Lower leg skin (tissue), 3 donors: Measurements from ENCODE around the gene STAM2.

ENCODE experiments used
- POLR2A ChIP-seq, 2 donors: fragments of 450-650 bp; IDR thresholded peaks; one replicate each; pipeline ENCODE4 v1.6.1; 2016 to 2017; ENCODE audit warnings: antibody characterized with exemption in 2 of 2, mild to moderate bottlenecking in 1 of 2, moderate library complexity in 1 of 2
- TF ChIP-seq, protein P1 (sequence below), 3 donors: fragments of 450-650 bp; IDR thresholded peaks; one replicate each; pipeline ENCODE4 v1.5.1; 2016; ENCODE audit warnings: antibody characterized with exemption in 3 of 3, mild to moderate bottlenecking in 3 of 3, moderate library complexity in 2 of 3

DNA sequence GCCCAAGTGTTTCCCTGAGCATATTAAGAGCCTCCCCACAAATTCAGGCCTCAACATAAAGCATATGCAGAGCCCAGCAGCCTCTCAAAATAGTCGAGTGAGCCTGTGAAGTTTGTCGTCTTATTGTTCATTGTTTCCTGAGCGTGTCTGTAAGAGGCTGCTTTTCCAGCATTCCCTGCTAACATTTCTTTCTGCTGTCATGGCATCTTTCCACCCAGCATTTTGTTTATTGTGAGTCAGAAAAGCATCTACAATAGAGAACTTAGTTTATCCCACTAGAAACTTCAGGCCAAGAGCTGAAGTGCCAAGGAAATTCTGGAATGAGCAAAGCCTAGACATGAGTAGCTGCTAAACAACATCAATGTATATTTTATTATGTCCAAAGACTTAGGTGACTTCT is 46.3 kb upstream of the STAM2 start:
- no peak for TF ChIP-seq POLR2A (IDR thresholded peaks at IDR 0.05)
- TF ChIP-seq, protein P1, sequence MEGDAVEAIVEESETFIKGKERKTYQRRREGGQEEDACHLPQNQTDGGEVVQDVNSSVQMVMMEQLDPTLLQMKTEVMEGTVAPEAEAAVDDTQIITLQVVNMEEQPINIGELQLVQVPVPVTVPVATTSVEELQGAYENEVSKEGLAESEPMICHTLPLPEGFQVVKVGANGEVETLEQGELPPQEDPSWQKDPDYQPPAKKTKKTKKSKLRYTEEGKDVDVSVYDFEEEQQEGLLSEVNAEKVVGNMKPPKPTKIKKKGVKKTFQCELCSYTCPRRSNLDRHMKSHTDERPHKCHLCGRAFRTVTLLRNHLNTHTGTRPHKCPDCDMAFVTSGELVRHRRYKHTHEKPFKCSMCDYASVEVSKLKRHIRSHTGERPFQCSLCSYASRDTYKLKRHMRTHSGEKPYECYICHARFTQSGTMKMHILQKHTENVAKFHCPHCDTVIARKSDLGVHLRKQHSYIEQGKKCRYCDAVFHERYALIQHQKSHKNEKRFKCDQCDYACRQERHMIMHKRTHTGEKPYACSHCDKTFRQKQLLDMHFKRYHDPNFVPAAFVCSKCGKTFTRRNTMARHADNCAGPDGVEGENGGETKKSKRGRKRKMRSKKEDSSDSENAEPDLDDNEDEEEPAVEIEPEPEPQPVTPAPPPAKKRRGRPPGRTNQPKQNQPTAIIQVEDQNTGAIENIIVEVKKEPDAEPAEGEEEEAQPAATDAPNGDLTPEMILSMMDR (IDR thresholded peaks at IDR 0.05), result no peak
